Neural progenitor cell (in vitro differentiated cells): ENCODE measurements around the gene TDG. TPM values are rescaled to one million over a fixed set of nuclear protein-coding genes. Genes with fewer than 3 reads are reported as not detected.
"Not testable (repeated sequence)": the region's sequence is repeated elsewhere in the genome, so short reads cannot be mapped to it uniquely, and the experiment has no call there.

Experiments
- DNase-seq: peaks from one replicate; pipeline ENCODE4 v3.0.0-alpha.2; 2016; ENCODE audit warnings: low spot score
- H2AFZ ChIP-seq: fragments of 200-600 bp; sonication (generic); replicated peaks from 2 replicates; pipeline ENCODE4 v1.6.1; 2016; ENCODE audit warnings: antibody characterized with exemption
- H3F3A ChIP-seq: fragments of 200-600 bp; sonication (generic); 2 replicates; pipeline ENCODE4 v1.6.1; 2016; ENCODE audit warnings: antibody characterized with exemption, low read depth
- H3K27ac ChIP-seq: fragments of 200-600 bp; sonication (generic); 2 replicates; pipeline ENCODE4 v1.5.1; 2016; ENCODE audit warnings: mild to moderate bottlenecking
- H3K27me3 ChIP-seq: fragments of 200-600 bp; sonication (generic); 2 replicates; pipeline ENCODE4 v1.6.1; 2016; ENCODE audit warnings: mild to moderate bottlenecking, moderate library complexity
- H3K36me3 ChIP-seq: fragments of 200-600 bp; sonication (generic); 2 replicates; pipeline ENCODE4 v1.5.1; 2016
- H3K4me1 ChIP-seq: fragments of 200-600 bp; sonication (generic); 2 replicates; pipeline ENCODE4 v1.6.1; 2016; ENCODE audit warnings: mixed run types
- H3K4me2 ChIP-seq: fragments of 200-600 bp; sonication (generic); 2 replicates; pipeline ENCODE4 v1.6.1; 2016
- H3K4me3 ChIP-seq: fragments of 200-600 bp; sonication (generic); 2 replicates; pipeline ENCODE4 v1.5.1; 2016
- H3K79me2 ChIP-seq: fragments of 200-600 bp; sonication (generic); 2 replicates; pipeline ENCODE4 v1.6.1; 2016; ENCODE audit warnings: low read depth
- H3K9ac ChIP-seq: fragments of 200-600 bp; sonication (generic); 2 replicates; pipeline ENCODE4 v1.6.1; 2016
- H3K9me3 ChIP-seq: fragments of 200-600 bp; sonication (generic); 2 replicates; pipeline ENCODE4 v1.5.1; 2016; ENCODE audit warnings: low read depth
- H4K20me1 ChIP-seq: fragments of 200-600 bp; sonication (generic); 2 replicates; pipeline ENCODE4 v1.6.1; 2016; ENCODE audit warnings: low read depth
- H3K27ac Mint-ChIP-seq: 3 replicates; pipeline ENCODE4 v1.8.0; 2021; ENCODE audit warnings: mixed read lengths
- H3K27me3 Mint-ChIP-seq: 2 replicates; pipeline ENCODE4 v1.8.0; 2022; ENCODE audit warnings: low read depth, mild to moderate bottlenecking, inconsistent platforms, moderate library complexity, mixed read lengths; ENCODE audit not compliant: insufficient read depth
- H3K36me3 Mint-ChIP-seq: 3 replicates; pipeline ENCODE4 v1.8.0; 2021; ENCODE audit warnings: mixed read lengths
- H3K4me1 Mint-ChIP-seq: 3 replicates; pipeline ENCODE4 v1.8.0; 2021; ENCODE audit warnings: mixed read lengths
- H3K4me3 Mint-ChIP-seq: 3 replicates; pipeline ENCODE4 v1.8.0; 2021; ENCODE audit warnings: mild to moderate bottlenecking, moderate library complexity, mixed read lengths
- H3K9me3 Mint-ChIP-seq: 3 replicates; pipeline ENCODE4 v1.8.0; 2020; ENCODE audit warnings: mixed read lengths
- CTCF ChIP-seq: fragments of 200-600 bp; sonication (generic); IDR thresholded peaks from 2 replicates; pipeline ENCODE4 v1.5.1; 2017; ENCODE audit warnings: antibody characterized with exemption, mild to moderate bottlenecking
- EZH2 ChIP-seq: fragments of 200-600 bp; sonication (generic); IDR thresholded peaks from 2 replicates; pipeline ENCODE4 v1.6.1; 2017; ENCODE audit warnings: antibody characterized with exemption, mild to moderate bottlenecking, moderate library complexity
- EZH2phosphoT487 ChIP-seq: fragments of 200-600 bp; sonication (generic); IDR thresholded peaks from 2 replicates; pipeline ENCODE4 v1.6.1; 2017; ENCODE audit warnings: antibody characterized with exemption
- total RNA-seq: library from RNA; depleted of rRNA; stranded (reverse); fragments of >200 nt; gene quantifications from 2 replicates; pipeline ENCODE4 v1.2.3, GENCODE V29; 2015; ENCODE audit warnings: low replicate concordance

TDG gene
- total RNA-seq, 1 donor from 2014 or later: 88.1 TPM

GRCh38 chr12:104023710-104024109 lies 58.0 kb downstream of the TDG start:
- no peaks in the 10 kb centered on the region for H3F3A ChIP-seq
- H3K9me3 ChIP-seq: peaks cover 7% of the 10 kb centered on the region
- DNase-seq: no peak
- Mint-ChIP-seq H3K9me3 (peaks cover 8% of the 10 kb centered on the region), H3K36me3 (no peaks in the 10 kb centered on the region), H3K27me3 (peaks cover 2% of the 10 kb centered on the region), H3K4me3 (no peak overlapping the region), H3K27ac (no peak overlapping the region), H3K4me1 (no peaks in the 10 kb centered on the region)
- no peak overlapping the region for H3K4me3 ChIP-seq
- TF ChIP-seq EZH2 (no peak), EZH2phosphoT487 (no peak), CTCF (no peak)
- H3K4me1 ChIP-seq: no peaks in the 10 kb centered on the region
- no peaks in the 10 kb centered on the region for H3K79me2 ChIP-seq
- H3K27me3 ChIP-seq: no peaks in the 10 kb centered on the region
- H2AFZ ChIP-seq: no peak overlapping the region
- H3K9ac ChIP-seq: no peak overlapping the region
- H3K36me3 ChIP-seq: no peaks in the 10 kb centered on the region
- H3K27ac ChIP-seq: no peak overlapping the region
- no peak overlapping the region for H3K4me2 ChIP-seq
- H4K20me1 ChIP-seq: no peaks in the 10 kb centered on the region

GRCh38 chr12:104024348-104024747 lies 58.7 kb downstream of the TDG start:
- Histone ChIP-seq H3K4me1 (no peaks in the 10 kb centered on the region), H3K9ac (no peak overlapping the region), H3K79me2 (no peaks in the 10 kb centered on the region), H3K27me3 (no peaks in the 10 kb centered on the region), H3K4me2 (no peak overlapping the region), H3K27ac (no peak overlapping the region), H2AFZ (no peak overlapping the region), H3K36me3 (no peaks in the 10 kb centered on the region), H4K20me1 (no peaks in the 10 kb centered on the region), H3K4me3 (no peak overlapping the region), H3F3A (no peaks in the 10 kb centered on the region), H3K9me3 (peaks cover 7% of the 10 kb centered on the region)
- TF ChIP-seq EZH2phosphoT487 (no peak), EZH2 (no peak)
- Mint-ChIP-seq H3K27me3 (peaks cover 2% of the 10 kb centered on the region), H3K36me3 (no peaks in the 10 kb centered on the region), H3K4me3 (no peak overlapping the region), H3K4me1 (no peaks in the 10 kb centered on the region), H3K9me3 (peaks cover 8% of the 10 kb centered on the region), H3K27ac (no peak overlapping the region)
- DNase-seq: no peak

- Mint-ChIP-seq H3K4me3 (no peak overlapping the region), H3K27me3 (no peaks in the 10 kb centered on the region), H3K36me3 (no peaks in the 10 kb centered on the region), H3K9me3 (peaks cover 8% of the 10 kb centered on the region), H3K27ac (no peak overlapping the region), H3K4me1 (no peaks in the 10 kb centered on the region)
- no peaks in the 10 kb centered on the region for H3K79me2 ChIP-seq
- no peaks in the 10 kb centered on the region for H3K4me1 ChIP-seq
- H3K4me2 ChIP-seq: no peak overlapping the region
- no peaks in the 10 kb centered on the region for H4K20me1 ChIP-seq
- H3K9me3 ChIP-seq: peaks cover 7% of the 10 kb centered on the region
- DNase-seq: no peak
- H3K4me3 ChIP-seq: no peak overlapping the region
- H3K36me3 ChIP-seq: no peaks in the 10 kb centered on the region
- H3K27me3 ChIP-seq: no peaks in the 10 kb centered on the region
- no peak overlapping the region for H3K27ac ChIP-seq
- no peaks in the 10 kb centered on the region for H3F3A ChIP-seq
- H2AFZ ChIP-seq: no peak overlapping the region
- TF ChIP-seq EZH2phosphoT487 (no peak), CTCF (no peak), EZH2 (no peak)
- H3K9ac ChIP-seq: no peak overlapping the region
Observed at GRCh38 chr12:104025771-104026170, 60.1 kb downstream of the TDG start.

GRCh38 chr12:104026841-104027599 lies 61.3 kb downstream of the TDG start:
- no peaks in the 10 kb centered on the region for H3F3A ChIP-seq
- H3K36me3 Mint-ChIP-seq: no peaks in the 10 kb centered on the region
- no peaks in the 10 kb centered on the region for H3K79me2 ChIP-seq
- H3K9me3 ChIP-seq: peaks cover 7% of the 10 kb centered on the region
- H3K4me1 Mint-ChIP-seq: no peaks in the 10 kb centered on the region
- H3K27me3 Mint-ChIP-seq: no peaks in the 10 kb centered on the region
- no peaks in the 10 kb centered on the region for H4K20me1 ChIP-seq
- no peak for DNase-seq
- H3K27ac ChIP-seq: no peak overlapping the region
- no peaks in the 10 kb centered on the region for H3K4me1 ChIP-seq
- H3K27me3 ChIP-seq: no peaks in the 10 kb centered on the region
- peaks cover 8% of the 10 kb centered on the region for H3K9me3 Mint-ChIP-seq
- H3K4me3 Mint-ChIP-seq: no peak overlapping the region
- no peak overlapping the region for H3K27ac Mint-ChIP-seq
- no peaks in the 10 kb centered on the region for H3K36me3 ChIP-seq
- H2AFZ ChIP-seq: no peak overlapping the region
- no peak overlapping the region for H3K9ac ChIP-seq
- no peak overlapping the region for H3K4me3 ChIP-seq
- H3K4me2 ChIP-seq: no peak overlapping the region
- no peak for TF ChIP-seq CTCF

GRCh38 chr12:104030596-104030995 lies 64.9 kb downstream of the TDG start:
- H3F3A ChIP-seq, H3K27me3 ChIP-seq, H3K27ac Mint-ChIP-seq, DNase-seq, H3K36me3 ChIP-seq, H3K36me3 Mint-ChIP-seq, H3K27me3 Mint-ChIP-seq, H2AFZ ChIP-seq, H3K4me3 ChIP-seq, H3K79me2 ChIP-seq, H3K4me1 Mint-ChIP-seq, H3K4me3 Mint-ChIP-seq, H4K20me1 ChIP-seq, H3K9me3 ChIP-seq, H3K27ac ChIP-seq, H3K4me2 ChIP-seq, H3K9me3 Mint-ChIP-seq, H3K9ac ChIP-seq, H3K4me1 ChIP-seq: not testable (repeated sequence)

- H3K9me3 ChIP-seq, H3K36me3 ChIP-seq, H4K20me1 ChIP-seq, H3K4me2 ChIP-seq, H3K27ac ChIP-seq, H3K36me3 Mint-ChIP-seq, H2AFZ ChIP-seq, H3K9ac ChIP-seq, DNase-seq, H3K4me3 Mint-ChIP-seq, H3K27me3 Mint-ChIP-seq, H3K4me3 ChIP-seq, H3K4me1 Mint-ChIP-seq, H3K79me2 ChIP-seq, H3K27ac Mint-ChIP-seq, H3K27me3 ChIP-seq, H3K4me1 ChIP-seq, H3F3A ChIP-seq, H3K9me3 Mint-ChIP-seq: not testable (repeated sequence)
Observed at GRCh38 chr12:104036143-104036542, 70.5 kb downstream of the TDG start.
